ENCODE results near the gene TRA2A. TPM values are rescaled to one million over a fixed set of nuclear protein-coding genes. Genes with fewer than 3 reads are reported as not detected.

TRA2A gene
- total and polyA plus RNA-seq, 2 of the 13 experiments (the other 11 are each of a cell fraction or from before 2014, with no cell fraction given): 39.1 to 41.6 TPM

DNA sequence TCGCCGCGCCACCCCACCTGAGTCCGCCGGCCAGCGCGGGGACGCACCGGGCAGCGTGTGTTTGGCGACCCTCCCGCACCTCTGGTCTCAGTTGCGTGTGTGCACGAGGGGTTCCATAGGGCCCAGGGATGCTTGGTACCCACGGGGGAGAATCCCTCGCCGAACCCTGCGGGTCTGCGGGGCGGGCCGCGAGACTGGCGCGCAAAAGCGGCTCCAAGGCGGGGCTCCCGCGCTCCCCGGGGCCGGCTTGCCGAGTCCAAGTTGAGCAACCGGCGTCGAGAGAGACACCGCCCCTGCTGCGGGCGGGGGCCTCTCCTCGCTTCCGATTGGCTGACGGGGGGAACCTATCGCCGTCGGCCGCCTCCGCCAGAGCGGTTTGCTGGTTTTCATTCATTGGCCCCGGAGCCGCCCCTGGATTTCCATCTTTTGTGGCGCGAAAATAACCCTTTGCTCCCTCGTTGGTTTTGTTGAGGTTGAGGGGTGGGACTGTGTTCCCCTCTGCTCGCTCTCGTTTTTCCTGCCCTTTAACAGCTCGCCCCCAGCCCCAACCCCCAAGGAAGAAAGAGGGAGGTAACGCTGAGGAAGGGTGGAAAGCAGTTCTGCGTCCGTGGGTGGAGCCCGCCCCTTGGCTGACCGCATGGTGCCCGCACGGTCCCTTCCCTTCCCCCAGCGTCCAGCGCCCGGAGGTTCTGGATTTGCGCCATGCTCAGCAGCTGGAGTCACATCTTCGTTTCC is 57.5 kb downstream of the TRA2A start (continued):
- TF ChIP-seq DMTF1 (CRISPR knock-in tag; IDR thresholded peaks at IDR 0.05): no peak
- TF ChIP-seq NFE2L1 (CRISPR knock-in tag; IDR thresholded peaks at IDR 0.05; ENCODE audit: borderline replicate concordance): no peak
- peak; percentile 84; the same call in 1 of the 2 replicates for TF ChIP-seq SIN3A (IDR thresholded peaks at IDR 0.05; ENCODE audit: borderline replicate concordance, low read depth, low read length)
- no peak; the same call in 1 of the 2 replicates for TF ChIP-seq MLX (CRISPR knock-in tag; IDR thresholded peaks at IDR 0.05)
- TF ChIP-seq ZKSCAN1 (IDR thresholded peaks at IDR 0.05; ENCODE audit: low read length): no peak
- TF ChIP-seq ZNF720 (CRISPR knock-in tag; IDR thresholded peaks at IDR 0.05): no peak
- TF ChIP-seq DR1 (CRISPR knock-in tag; IDR thresholded peaks at IDR 0.05): peak; percentile 57; the same call in 1 of the 2 replicates
- TF ChIP-seq ZNF674 (CRISPR knock-in tag; IDR thresholded peaks at IDR 0.05; ENCODE audit: low read depth): peak; percentile 82; the same call in 1 of the 2 replicates
- peak; percentile 60; the same call in 1 of the 2 replicates for TF ChIP-seq AHDC1 (CRISPR knock-in tag; IDR thresholded peaks at IDR 0.05; ENCODE audit: borderline replicate concordance)
- peak; percentile 88 for TF ChIP-seq ZNF501 (CRISPR knock-in tag; IDR thresholded peaks at IDR 0.05)
- no peak for TF ChIP-seq ZNF17 (CRISPR knock-in tag; IDR thresholded peaks at IDR 0.05)
- TF ChIP-seq PAF1 (CRISPR knock-in tag; IDR thresholded peaks at IDR 0.05): no peak
- TF ChIP-seq NBN (conservative IDR thresholded peaks at IDR 0.05): no peak
- peak; percentile 87; the same call in 1 of the 2 replicates for TF ChIP-seq PREB (CRISPR knock-in tag; IDR thresholded peaks at IDR 0.05)
- peak; percentile 83 for TF ChIP-seq ZNF503 (CRISPR knock-in tag; IDR thresholded peaks at IDR 0.05)
- TF ChIP-seq TBP (CRISPR knock-in tag; IDR thresholded peaks at IDR 0.05): 0 out of 2 replicates have a peak, but pooled peaks have one; percentile 19

Data from HepG2 (cell line).